Breast epithelium (tissue), 3 donors: ENCODE data around the gene TAF6L.

ENCODE experiments used
- CTCF ChIP-seq, 3 donors: fragments of 450-650 bp; IDR thresholded peaks; one replicate each; pipeline ENCODE4 v1.5.1; 2016 to 2017; ENCODE audit warnings: antibody characterized with exemption in 3 of 3, mild to moderate bottlenecking in 3 of 3, moderate library complexity in 3 of 3
- POLR2A ChIP-seq: fragments of 450-650 bp; IDR thresholded peaks from one replicate; pipeline ENCODE4 v1.6.1; 2016; ENCODE audit warnings: antibody characterized with exemption, mild to moderate bottlenecking, moderate library complexity
- POLR2AphosphoS5 ChIP-seq, 3 donors: sonication (generic); formaldehyde crosslinking; IDR thresholded peaks; one replicate each; pipeline ENCODE4 v1.6.1; 2017; ENCODE audit warnings: antibody characterized with exemption in 3 of 3

DNA sequence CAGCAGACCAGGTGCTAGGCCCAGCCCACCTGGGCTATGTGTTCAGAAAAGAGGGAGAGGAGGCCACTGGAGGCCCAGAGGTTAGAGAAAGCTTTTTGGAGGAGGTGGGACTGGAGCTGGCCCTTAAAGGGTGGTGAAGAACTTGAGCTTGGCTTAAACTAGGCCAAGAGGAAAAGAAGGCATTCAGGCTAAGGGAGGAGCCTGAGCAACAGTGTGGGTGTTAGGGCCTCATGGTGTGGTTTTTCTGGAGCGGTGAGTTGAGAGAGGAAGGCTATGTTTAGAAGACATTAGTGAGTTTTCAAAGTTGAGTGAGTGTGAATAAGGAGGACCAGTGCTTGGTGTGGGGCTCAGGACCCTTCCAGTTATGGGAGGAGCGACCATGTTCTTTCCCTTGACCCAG lies 6.2 kb downstream of the TAF6L start:
- no peak for TF ChIP-seq CTCF (IDR thresholded peaks at IDR 0.05)
- no peak for TF ChIP-seq POLR2A
- no peak for TF ChIP-seq POLR2AphosphoS5 (IDR thresholded peaks at IDR 0.05)
